Endothelial cell (in vitro differentiated cells): ENCODE results near the gene RABL2A. TPM values are rescaled to one million over a fixed set of nuclear protein-coding genes. Genes with fewer than 3 reads are reported as not detected.
"Not testable (repeated sequence)": the region's sequence is repeated elsewhere in the genome, so short reads cannot be mapped to it uniquely, and the experiment has no call there.

ENCODE experiments used
- DNase-seq: peaks from one replicate; pipeline ENCODE4 v3.0.0; 2021; ENCODE audit warnings: low spot score
- H3K27ac Mint-ChIP-seq: one replicate; pipeline ENCODE4 v1.8.0; 2021; ENCODE audit warnings: mixed read lengths, inconsistent platforms; ENCODE audit not compliant: unreplicated experiment
- H3K27me3 Mint-ChIP-seq: one replicate; pipeline ENCODE4 v1.8.0; 2021; ENCODE audit warnings: mild to moderate bottlenecking, moderate library complexity, mixed read lengths, inconsistent platforms; ENCODE audit not compliant: unreplicated experiment
- H3K36me3 Mint-ChIP-seq: one replicate; pipeline ENCODE4 v1.8.0; 2021; ENCODE audit warnings: mild to moderate bottlenecking, low read depth, mixed read lengths, inconsistent platforms; ENCODE audit not compliant: unreplicated experiment
- H3K4me1 Mint-ChIP-seq: one replicate; pipeline ENCODE4 v1.8.0; 2021; ENCODE audit warnings: mild to moderate bottlenecking, mixed read lengths, inconsistent platforms; ENCODE audit not compliant: unreplicated experiment
- H3K4me3 Mint-ChIP-seq: one replicate; pipeline ENCODE4 v1.8.0; 2021; ENCODE audit warnings: mild to moderate bottlenecking, mixed read lengths, inconsistent platforms; ENCODE audit not compliant: unreplicated experiment
- H3K9me3 Mint-ChIP-seq: one replicate; pipeline ENCODE4 v1.8.0; 2021; ENCODE audit warnings: mixed read lengths, inconsistent platforms; ENCODE audit not compliant: unreplicated experiment
- CTCF ChIP-seq: fragments of 200-600 bp; sonication (generic); IDR thresholded peaks from one replicate; pipeline ENCODE4 v1.5.0; 2021; ENCODE audit warnings: antibody characterized with exemption; ENCODE audit not compliant: unreplicated experiment
- total RNA-seq: library from RNA; stranded (reverse); fragmentation: NEBNext Ultra II Directional; extraction: Animal tissue kit (Norgen Biotek cat#: 25700); gene quantifications from one replicate; pipeline ENCODE4 v1.2.1, GENCODE V29; 2021; ENCODE audit not compliant: unreplicated experiment

The RABL2A gene
- total RNA-seq, 1 donor from 2014 or later = 17.4 TPM

- not testable (repeated sequence) for H3K36me3 Mint-ChIP-seq, H3K27ac Mint-ChIP-seq, H3K27me3 Mint-ChIP-seq, H3K4me3 Mint-ChIP-seq, H3K4me1 Mint-ChIP-seq, H3K9me3 Mint-ChIP-seq, DNase-seq
Observed at GRCh38 chr2:113597572-113597971, 29.5 kb upstream of the RABL2A start.

- H3K36me3 Mint-ChIP-seq, H3K27ac Mint-ChIP-seq, DNase-seq, H3K27me3 Mint-ChIP-seq, H3K4me3 Mint-ChIP-seq, H3K9me3 Mint-ChIP-seq, H3K4me1 Mint-ChIP-seq: not testable (repeated sequence)
Observed at GRCh38 chr2:113598180-113598579, 28.9 kb upstream of the RABL2A start.

- H3K4me3 Mint-ChIP-seq, H3K36me3 Mint-ChIP-seq, H3K4me1 Mint-ChIP-seq, H3K27ac Mint-ChIP-seq, H3K9me3 Mint-ChIP-seq, DNase-seq, H3K27me3 Mint-ChIP-seq: not testable (repeated sequence)
Observed at GRCh38 chr2:113598738-113599137, 28.3 kb upstream of the RABL2A start.

- not testable (repeated sequence) for H3K36me3 Mint-ChIP-seq, H3K9me3 Mint-ChIP-seq, H3K4me1 Mint-ChIP-seq, H3K27ac Mint-ChIP-seq, H3K4me3 Mint-ChIP-seq, H3K27me3 Mint-ChIP-seq, DNase-seq
Observed at GRCh38 chr2:113599208-113599607, 27.9 kb upstream of the RABL2A start.

- not testable (repeated sequence) for H3K4me1 Mint-ChIP-seq, H3K27me3 Mint-ChIP-seq, H3K4me3 Mint-ChIP-seq, H3K36me3 Mint-ChIP-seq, H3K27ac Mint-ChIP-seq, H3K9me3 Mint-ChIP-seq
- peak; percentile 29 for DNase-seq
- peak; percentile 45 for TF ChIP-seq CTCF
Observed at GRCh38 chr2:113602040-113602769, 24.9 kb upstream of the RABL2A start.

GRCh38 chr2:113602869-113603466 is 24.1 kb upstream of the RABL2A start:
- H3K4me3 Mint-ChIP-seq = peak overlapping the region; percentile 91
- no peak for TF ChIP-seq CTCF
- H3K4me1 Mint-ChIP-seq = no peaks in the 10 kb centered on the region
- H3K9me3 Mint-ChIP-seq = no peaks in the 10 kb centered on the region
- peaks cover 1% of the 10 kb centered on the region for H3K27me3 Mint-ChIP-seq
- no peaks in the 10 kb centered on the region for H3K36me3 Mint-ChIP-seq
- H3K27ac Mint-ChIP-seq = no peak overlapping the region
- no peak for DNase-seq

- DNase-seq = peak; percentile 84
- not testable (repeated sequence) for H3K36me3 Mint-ChIP-seq, H3K9me3 Mint-ChIP-seq, H3K27me3 Mint-ChIP-seq, H3K4me1 Mint-ChIP-seq
- peak overlapping the region; percentile 48 for H3K27ac Mint-ChIP-seq
- peak overlapping the region; percentile 91 for H3K4me3 Mint-ChIP-seq
Observed at GRCh38 chr2:113603467-113604084, 23.5 kb upstream of the RABL2A start.
